ENCODE data around the gene CPEB1.
"Not testable (repeated sequence)": the region's sequence is repeated elsewhere in the genome, so short reads cannot be mapped to it uniquely, and the experiment has no call there.

Gene CPEB1

GRCh38 chr15:82532383-82532990 lies 114.7 kb downstream of the CPEB1 start:
- DNase-seq (ENCODE audit: low spot score): no peak
- CTCF ChIA-PET: no interaction called here
- POLR2A ChIA-PET (ENCODE audit: low non-redundant PET): interaction anchor here (0.6 kb wide), 1 partner anchor 386 kb away, joined by 5 read pairs; no protein-coding TSS in a partner anchor
- TF ChIP-seq CTCF (conservative IDR thresholded peaks at IDR 0.05; ENCODE audit: low read depth): no peak
- H3K27ac ChIP-seq: peak overlapping the region; percentile 59

- ChIA-PET CTCF (interaction anchor here (0.6 to 1.4 kb wide), 2 partner anchors 112 to 469 kb away, joined by 3 to 4 read pairs; no protein-coding TSS in a partner anchor), POLR2A (ENCODE audit: low non-redundant PET) (no interaction called here)
- no peak for TF ChIP-seq CTCF (conservative IDR thresholded peaks at IDR 0.05; ENCODE audit: low read depth)
- no peak for DNase-seq (ENCODE audit: low spot score)
- peak overlapping the region; percentile 59 for H3K27ac ChIP-seq
Observed at GRCh38 chr15:82531496-82532382, 115.4 kb downstream of the CPEB1 start.

- H3K27ac ChIP-seq: peak overlapping the region; percentile 59
- ChIA-PET POLR2A (ENCODE audit: low non-redundant PET) (no interaction called here), CTCF (interaction anchor here (0.5 to 1.4 kb wide), 9 partner anchors 9 to 1530 kb away, joined by 3 to 6 read pairs (median 5); partner anchors contain the start of genes RPS17 and TLNRD1)
- peak; percentile 98 for TF ChIP-seq CTCF (conservative IDR thresholded peaks at IDR 0.05; ENCODE audit: low read depth)
- DNase-seq (ENCODE audit: low spot score): peak; percentile 77
Observed at GRCh38 chr15:82530606-82531379, 116.4 kb downstream of the CPEB1 start.

GRCh38 chr15:82530006-82530405 lies 117.2 kb downstream of the CPEB1 start:
- no peak overlapping the region for H3K27ac ChIP-seq
- DNase-seq (ENCODE audit: low spot score): no peak
- CTCF ChIA-PET: interaction anchor here (0.6 to 1.4 kb wide), 3 partner anchors 10 to 1119 kb away, joined by 3 to 5 read pairs (median 3); partner anchors contain the start of gene RPS17
- TF ChIP-seq CTCF (conservative IDR thresholded peaks at IDR 0.05; ENCODE audit: low read depth): no peak
- POLR2A ChIA-PET (ENCODE audit: low non-redundant PET): no interaction called here

- CTCF ChIA-PET; H3K27ac ChIP-seq; DNase-seq (ENCODE audit: low spot score); POLR2A ChIA-PET (ENCODE audit: low non-redundant PET): not testable (repeated sequence)
Observed at GRCh38 chr15:82513587-82513986, 133.6 kb downstream of the CPEB1 start.

- DNase-seq (ENCODE audit: low spot score); CTCF ChIA-PET; H3K27ac ChIP-seq; POLR2A ChIA-PET (ENCODE audit: low non-redundant PET): not testable (repeated sequence)
Observed at GRCh38 chr15:82507693-82508092, 139.5 kb downstream of the CPEB1 start.

- POLR2A ChIA-PET (ENCODE audit: low non-redundant PET); H3K27ac ChIP-seq; DNase-seq (ENCODE audit: low spot score); CTCF ChIA-PET: not testable (repeated sequence)
Observed at GRCh38 chr15:82507087-82507486, 140.1 kb downstream of the CPEB1 start.

- H3K27ac ChIP-seq; CTCF ChIA-PET; DNase-seq (ENCODE audit: low spot score); POLR2A ChIA-PET (ENCODE audit: low non-redundant PET): not testable (repeated sequence)
Observed at GRCh38 chr15:82505842-82506241, 141.3 kb downstream of the CPEB1 start.

- H3K27ac ChIP-seq; CTCF ChIA-PET; DNase-seq (ENCODE audit: low spot score); POLR2A ChIA-PET (ENCODE audit: low non-redundant PET): not testable (repeated sequence)
Observed at GRCh38 chr15:82504074-82504473, 143.1 kb downstream of the CPEB1 start.

- POLR2A ChIA-PET (ENCODE audit: low non-redundant PET); H3K27ac ChIP-seq; DNase-seq (ENCODE audit: low spot score); CTCF ChIA-PET: not testable (repeated sequence)
Observed at GRCh38 chr15:82502700-82503339, 144.3 kb downstream of the CPEB1 start.

GRCh38 chr15:82500772-82501171 lies 146.4 kb downstream of the CPEB1 start:
- H3K27ac ChIP-seq; CTCF ChIA-PET; DNase-seq (ENCODE audit: low spot score); POLR2A ChIA-PET (ENCODE audit: low non-redundant PET): not testable (repeated sequence)

Data from RWPE1 (cell line).